Trophoblast cell (in vitro differentiated cells and primary cell): Measurements from ENCODE around the gene RPS21.

Experiments used
- DNase-seq, 2 donors: peaks; one replicate each; pipeline ENCODE4 v3.0.0-alpha.2; 2016
- H2AFZ ChIP-seq: 2 replicates; pipeline ENCODE4 v1.6.1; 2013; ENCODE audit warnings: low read length, moderate library complexity, mild to moderate bottlenecking; ENCODE audit not compliant: insufficient read depth, poor library complexity
- H2AK5ac ChIP-seq: 2 replicates; pipeline ENCODE4 v1.6.1; 2013; ENCODE audit warnings: mild to moderate bottlenecking, low read length
- H2BK120ac ChIP-seq: 2 replicates; pipeline ENCODE4 v1.6.1; 2013; ENCODE audit warnings: low read length, mild to moderate bottlenecking, moderate library complexity; ENCODE audit not compliant: insufficient read depth, poor library complexity
- H2BK12ac ChIP-seq: 2 replicates; pipeline ENCODE4 v1.6.1; 2013; ENCODE audit warnings: mild to moderate bottlenecking, low read length, moderate library complexity
- H2BK5ac ChIP-seq: 2 replicates; pipeline ENCODE4 v1.6.1; 2013; ENCODE audit warnings: low read length, low read depth, moderate library complexity, mild to moderate bottlenecking; ENCODE audit not compliant: poor library complexity
- H3K14ac ChIP-seq: 2 replicates; pipeline ENCODE4 v1.6.1; 2013; ENCODE audit warnings: mild to moderate bottlenecking, low read length
- H3K18ac ChIP-seq: 2 replicates; pipeline ENCODE4 v1.6.1; 2013; ENCODE audit warnings: mild to moderate bottlenecking, low read length
- H3K23ac ChIP-seq: 2 replicates; pipeline ENCODE4 v1.6.1; 2013; ENCODE audit warnings: low read length
- H3K27ac ChIP-seq: 2 replicates; pipeline ENCODE4 v1.5.1; 2013; ENCODE audit warnings: low read depth, mild to moderate bottlenecking, inconsistent platforms, low read length, moderate library complexity
- H3K27me3 ChIP-seq: 2 replicates; pipeline ENCODE4 v1.6.1; 2013; ENCODE audit warnings: inconsistent platforms, mild to moderate bottlenecking, low read length, moderate library complexity; ENCODE audit not compliant: insufficient read depth
- H3K36me3 ChIP-seq, 2 experiments: 1 replicate in 1 of 2; 2 replicates in 1 of 2; pipeline ENCODE4 v1.6.1; 2013; ENCODE audit warnings: low read length in 2 of 2, mild to moderate bottlenecking in 2 of 2, moderate library complexity in 1 of 2; ENCODE audit not compliant: insufficient read depth in 2 of 2, control insufficient read depth in 1 of 2
- H3K4ac ChIP-seq: 2 replicates; pipeline ENCODE4 v1.6.1; 2013; ENCODE audit warnings: low read depth, mild to moderate bottlenecking, low read length, moderate library complexity
- H3K4me1 ChIP-seq, 2 experiments: 1 replicate in 1 of 2; 2 replicates in 1 of 2; pipeline ENCODE4 v1.6.1; 2013; ENCODE audit warnings: low read length in 2 of 2, mild to moderate bottlenecking in 2 of 2, moderate library complexity in 1 of 2; ENCODE audit not compliant: insufficient read depth in 2 of 2, control insufficient read depth in 1 of 2
- H3K4me2 ChIP-seq: 2 replicates; pipeline ENCODE4 v1.6.1; 2013; ENCODE audit warnings: inconsistent platforms, mild to moderate bottlenecking, low read length, moderate library complexity
- H3K4me3 ChIP-seq: 2 replicates; pipeline ENCODE4 v1.5.1; 2013; ENCODE audit warnings: mild to moderate bottlenecking, low read depth, low read length, inconsistent platforms
- H3K79me1 ChIP-seq: one replicate; pipeline ENCODE4 v1.6.1; 2013; ENCODE audit warnings: low read length
- H3K79me2 ChIP-seq: 2 replicates; pipeline ENCODE4 v1.6.1; 2013; ENCODE audit warnings: low read length, mild to moderate bottlenecking; ENCODE audit not compliant: control insufficient read depth, insufficient read depth, poor library complexity
- H3K9ac ChIP-seq: 2 replicates; pipeline ENCODE4 v1.6.1; 2013; ENCODE audit warnings: mild to moderate bottlenecking, low read length
- H3K9me3 ChIP-seq: 2 replicates; pipeline ENCODE4 v1.6.1; 2013; ENCODE audit warnings: low read depth, mild to moderate bottlenecking, control low read depth, inconsistent platforms, low read length; ENCODE audit not compliant: insufficient read depth
- H4K12ac ChIP-seq: 2 replicates; pipeline ENCODE4 v1.6.1; 2013; ENCODE audit warnings: low read depth, mild to moderate bottlenecking, low read length, moderate library complexity
- H4K8ac ChIP-seq: 2 replicates; pipeline ENCODE4 v1.6.1; 2013; ENCODE audit warnings: low read depth, mild to moderate bottlenecking, low read length, moderate library complexity
- H4K91ac ChIP-seq: one replicate; pipeline ENCODE4 v1.6.1; 2013; ENCODE audit warnings: low read depth, mild to moderate bottlenecking, low read length, moderate library complexity
- WGBS: extraction: QIAGEN DNeasy Blood & Tissue Kit; methylation state at CpG from one replicate; pipeline ENCODE4 v1.1.7; 2013; ENCODE audit warnings: missing lambda C conversion rate; ENCODE audit not compliant: insufficient read length, insufficient coverage; ENCODE audit errors: extremely low coverage; 5-methylcytosine and 5-hydroxymethylcytosine counted together

The RPS21 gene

DNA sequence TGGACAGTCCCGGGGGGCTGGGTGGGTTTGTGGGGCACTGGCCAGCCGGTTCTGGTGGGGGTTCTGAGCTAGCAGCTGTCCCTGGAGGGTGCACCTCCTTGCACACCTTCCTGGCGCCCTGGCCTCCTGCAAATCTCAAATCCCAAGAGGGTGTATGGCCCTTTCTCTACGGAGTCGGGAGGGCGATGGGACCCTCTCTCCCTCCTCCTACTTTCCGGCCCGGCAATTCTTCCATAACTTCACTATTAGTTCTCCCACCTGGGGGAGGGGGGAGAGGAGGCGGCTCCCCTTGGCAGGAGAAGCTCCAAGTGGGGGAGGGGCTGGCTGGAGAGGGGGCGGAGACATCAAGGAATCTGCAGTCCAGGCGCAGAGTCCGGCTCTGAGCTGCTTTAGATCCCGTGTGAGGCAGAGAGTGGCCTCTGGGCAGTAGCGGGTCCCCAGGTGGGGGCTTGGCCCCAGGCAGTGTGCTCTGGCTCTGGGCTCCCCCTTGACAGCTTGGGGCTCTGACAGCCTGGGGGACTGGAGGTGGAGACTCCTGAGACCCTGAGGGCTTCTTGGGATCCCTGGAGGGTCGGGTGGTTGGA lies 18.4 kb upstream of the RPS21 start:
- Histone ChIP-seq H3K27me3 (no peaks in the 10 kb centered on the region), H2BK12ac (peak overlapping the region; percentile 37)

DNA sequence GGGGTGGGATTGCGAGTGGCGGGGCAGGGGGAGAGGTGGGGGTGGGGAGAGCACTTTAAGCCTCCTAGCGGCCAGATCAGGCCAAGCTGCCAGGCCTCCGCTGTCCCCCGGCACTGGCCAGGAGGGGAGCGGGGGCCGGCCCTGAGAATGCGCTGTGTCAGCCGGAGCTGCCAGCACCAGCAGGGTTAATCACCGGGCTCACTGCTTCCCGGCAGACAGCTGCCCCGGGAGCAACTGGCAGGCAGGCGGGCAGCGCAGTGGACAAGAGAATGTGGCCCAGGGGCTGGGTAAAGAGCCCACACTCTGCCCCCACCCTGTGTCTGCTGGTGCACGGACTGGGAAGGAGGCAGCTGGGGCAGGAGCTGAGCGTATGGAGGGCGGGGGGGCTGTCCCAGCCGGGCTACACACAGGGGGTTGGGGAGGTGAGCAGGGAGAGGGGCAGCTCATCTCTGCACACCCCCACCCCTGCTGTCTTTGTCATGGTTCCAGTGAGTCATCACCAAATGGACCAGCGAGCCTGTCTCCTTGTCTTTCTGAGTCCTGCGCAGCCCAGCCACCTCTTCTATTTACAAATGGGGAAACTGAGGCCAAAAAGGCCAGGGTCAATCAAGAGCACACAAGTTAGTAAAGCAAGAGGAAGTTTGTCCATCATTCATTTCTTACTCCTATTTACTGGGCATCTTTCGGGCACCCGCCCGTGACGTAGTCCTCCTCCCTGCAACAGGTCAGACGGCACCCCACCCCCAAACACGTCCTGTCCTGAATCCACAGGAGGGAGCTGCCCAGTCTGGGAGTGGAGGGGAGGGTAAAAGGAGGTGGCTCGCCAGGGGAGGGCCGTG lies 17.7 kb upstream of the RPS21 start:
- Histone ChIP-seq H4K12ac (no peak overlapping the region), H3K79me1 (peaks cover 35% of the 10 kb centered on the region), H3K36me3 (peaks cover 2 to 6% of the 10 kb centered on the region in 2 experiments), H3K18ac (peak overlapping the region; percentile 30), H3K14ac (peak overlapping the region; percentile 28), H3K9ac (no peak overlapping the region), H2BK5ac (peak overlapping the region; percentile 14), H3K9me3 (no peaks in the 10 kb centered on the region), H4K8ac (peak overlapping the region; percentile 40), H2BK12ac (peak overlapping the region; percentile 75), H3K23ac (no peak overlapping the region), H2AK5ac (peak overlapping the region; percentile 75), H2BK120ac (peak overlapping the region; percentile 75), H4K91ac (peak overlapping the region; percentile 92), H3K27ac (no peak overlapping the region), H3K4me2 (peak overlapping the region; percentile 73), H3K4me3 (no peak overlapping the region), H3K27me3 (no peaks in the 10 kb centered on the region), H2AFZ (peak overlapping the region; percentile 58), H3K4ac (peak overlapping the region; percentile 21), H3K79me2 (peaks cover 21% of the 10 kb centered on the region), H3K4me1 (peaks cover 46 to 48% of the 10 kb centered on the region in 2 experiments)
- WGBS, result no CpG with 5 or more reads among the region's 28 CpGs
- peak; percentile 42 to 54 for DNase-seq

More for the DNA sequence above, 18.4 kb upstream of the RPS21 start:
- Histone ChIP-seq H3K14ac (peak overlapping the region; percentile 72), H2BK5ac (no peak overlapping the region), H3K4me3 (no peak overlapping the region), H2AK5ac (peak overlapping the region; percentile 77), H2AFZ (peak overlapping the region; percentile 58), H4K12ac (no peak overlapping the region), H3K9me3 (no peaks in the 10 kb centered on the region), H4K8ac (peak overlapping the region; percentile 60), H3K79me1 (peaks cover 35% of the 10 kb centered on the region), H3K4me2 (peak overlapping the region; percentile 73), H4K91ac (peak overlapping the region; percentile 92), H3K27ac (peak overlapping the region; percentile 59), H3K4ac (peak overlapping the region; percentile 53), H3K4me1 (peaks cover 50 to 55% of the 10 kb centered on the region in 2 experiments), H3K18ac (peak overlapping the region; percentile 67), H3K9ac (no peak overlapping the region), H3K23ac (no peak overlapping the region), H3K36me3 (peaks cover 5 to 6% of the 10 kb centered on the region in 2 experiments), H2BK120ac (peak overlapping the region; percentile 75), H3K79me2 (peaks cover 28% of the 10 kb centered on the region)
- DNase-seq, result peak in 1 of 2 donors; percentile 41
- no CpG with 5 or more reads among the region's 15 CpGs for WGBS

DNA sequence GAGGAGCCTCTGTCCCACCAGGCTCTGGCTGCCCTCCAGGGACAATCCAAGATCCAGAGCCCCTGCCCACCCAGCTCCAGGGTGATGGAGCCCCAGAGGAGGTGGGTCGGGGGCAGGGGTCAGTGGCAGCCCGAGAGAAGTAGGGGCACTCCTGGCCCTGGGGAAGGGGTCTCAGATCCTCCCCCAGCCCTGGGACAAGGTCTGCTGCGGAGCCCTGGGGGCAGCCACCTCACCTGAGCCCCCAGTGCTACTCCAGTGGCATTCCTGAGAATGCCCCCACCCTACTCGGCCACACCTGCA lies 17.1 kb upstream of the RPS21 start:
- Histone ChIP-seq H4K91ac (peak overlapping the region; percentile 71), H3K9me3 (no peaks in the 10 kb centered on the region), H3K14ac (peak overlapping the region; percentile 26), H3K27ac (no peak overlapping the region), H3K79me2 (peaks cover 16% of the 10 kb centered on the region), H3K18ac (peak overlapping the region; percentile 30), H2AFZ (no peak overlapping the region), H3K27me3 (no peaks in the 10 kb centered on the region), H3K4me2 (no peak overlapping the region), H3K36me3 (peaks cover 1 to 4% of the 10 kb centered on the region in 2 experiments), H2BK120ac (peak overlapping the region; percentile 55), H3K4me3 (no peak overlapping the region), H3K4ac (peak overlapping the region; percentile 21), H2AK5ac (peak overlapping the region; percentile 75), H3K4me1 (peaks cover 40 to 43% of the 10 kb centered on the region in 2 experiments), H3K23ac (no peak overlapping the region), H3K79me1 (peaks cover 35% of the 10 kb centered on the region), H2BK12ac (peak overlapping the region; percentile 74), H4K8ac (peak overlapping the region; percentile 40), H2BK5ac (peak overlapping the region; percentile 14), H4K12ac (no peak overlapping the region), H3K9ac (no peak overlapping the region)
- no peak for DNase-seq
- no CpG with 5 or more reads among the region's 4 CpGs for WGBS

DNA sequence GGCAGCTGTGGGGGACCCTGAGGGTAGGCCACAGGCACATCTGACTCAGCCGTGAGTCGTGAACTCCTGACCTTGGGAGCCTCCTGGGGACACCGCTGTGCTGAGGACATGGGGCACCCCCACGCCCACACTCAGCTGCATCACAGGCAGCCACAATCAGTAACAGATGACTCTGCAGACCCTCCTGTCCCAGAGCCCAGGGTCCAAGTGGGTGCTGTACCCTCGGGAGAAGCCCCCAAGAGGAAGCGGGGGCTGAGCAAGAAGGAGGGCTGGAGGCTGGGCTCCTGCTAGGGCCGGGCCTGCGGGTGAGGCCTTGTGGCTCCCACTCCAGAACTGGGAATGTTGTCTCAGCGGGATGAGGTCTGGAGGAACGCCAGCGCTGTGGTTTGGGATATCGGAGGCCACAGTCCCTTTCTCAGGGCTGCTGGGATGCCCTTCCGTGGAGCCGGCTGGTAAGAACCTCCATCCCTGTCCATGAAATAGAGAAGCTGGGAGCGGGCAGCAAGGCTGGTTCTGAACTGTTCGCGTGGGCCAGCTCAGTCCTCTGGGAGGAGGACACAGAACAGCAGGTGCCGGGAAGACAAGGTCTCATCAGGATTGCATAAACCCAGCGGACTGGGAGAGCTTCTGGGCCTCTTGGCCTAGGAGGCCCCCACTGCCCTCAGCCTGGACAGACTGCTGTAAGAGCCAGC lies 16.6 kb upstream of the RPS21 start:
- Histone ChIP-seq H3K36me3 (no peaks in the 10 kb centered on the region), H4K12ac (no peak overlapping the region), H3K14ac (peak overlapping the region; percentile 19), H3K4ac (no peak overlapping the region), H3K9me3 (no peaks in the 10 kb centered on the region), H3K4me2 (no peak overlapping the region), H2BK5ac (no peak overlapping the region), H3K23ac (no peak overlapping the region), H2AK5ac (peak overlapping the region; percentile 8), H4K91ac (peak overlapping the region; percentile 71), H2AFZ (no peak overlapping the region), H3K27ac (no peak overlapping the region), H3K4me1 (peaks cover 36 to 38% of the 10 kb centered on the region in 2 experiments), H3K27me3 (no peaks in the 10 kb centered on the region), H2BK12ac (peak overlapping the region; percentile 74), H2BK120ac (no peak overlapping the region), H3K4me3 (no peak overlapping the region), H3K79me1 (peaks cover 35% of the 10 kb centered on the region), H3K9ac (no peak overlapping the region), H3K18ac (peak overlapping the region; percentile 9), H3K79me2 (peaks cover 15% of the 10 kb centered on the region), H4K8ac (no peak overlapping the region)
- DNase-seq, result peak; percentile 16 to 28
- no CpG with 5 or more reads among the region's 19 CpGs for WGBS
